Loucy (cell line): Measurements from ENCODE around the gene PLSCR1.
A peak's percentile ranks its signal among the peaks of the same experiment; 100 is the strongest.

ENCODE experiments used
- H2AFZ ChIP-seq: fragments of 200-600 bp; sonication (generic); 2 replicates; pipeline ENCODE4 v1.6.0; 2016; ENCODE audit warnings: antibody characterized with exemption, mild to moderate bottlenecking, low read length, moderate library complexity
- H3F3A ChIP-seq: fragments of 200-600 bp; 2 replicates; pipeline ENCODE4 v1.6.0; 2016; ENCODE audit warnings: antibody characterized with exemption, low read depth, mild to moderate bottlenecking
- H3K27me3 ChIP-seq: fragments of 200-600 bp; sonication (generic); 2 replicates; pipeline ENCODE4 v1.6.1; 2014; ENCODE audit warnings: low read length, mild to moderate bottlenecking; ENCODE audit not compliant: insufficient read depth, poor library complexity, severe bottlenecking
- H3K36me3 ChIP-seq: fragments of 200-600 bp; sonication (generic); 2 replicates; pipeline ENCODE4 v1.6.1; 2016; ENCODE audit warnings: low read length; ENCODE audit not compliant: insufficient read depth
- H3K4me1 ChIP-seq: fragments of 200-600 bp; sonication (generic); 2 replicates; pipeline ENCODE4 v1.5.1; 2014; ENCODE audit warnings: low read length, mild to moderate bottlenecking; ENCODE audit not compliant: insufficient read depth, poor library complexity, severe bottlenecking
- H3K4me2 ChIP-seq: fragments of 200-600 bp; sonication (generic); 2 replicates; pipeline ENCODE4 v1.6.0; 2014; ENCODE audit warnings: antibody characterized with exemption, low read length, low read depth, mild to moderate bottlenecking; ENCODE audit not compliant: poor library complexity, severe bottlenecking
- H3K4me3 ChIP-seq: fragments of 200-600 bp; sonication (generic); 2 replicates; pipeline ENCODE4 v1.5.1; 2014; ENCODE audit warnings: low read length, mild to moderate bottlenecking, mixed read lengths; ENCODE audit not compliant: poor library complexity, severe bottlenecking
- H3K79me2 ChIP-seq: fragments of 200-600 bp; sonication (generic); 2 replicates; pipeline ENCODE4 v1.6.1; 2014; ENCODE audit warnings: low read length; ENCODE audit not compliant: insufficient read depth
- H3K9ac ChIP-seq: fragments of 200-600 bp; sonication (generic); 2 replicates; pipeline ENCODE4 v1.6.0; 2014; ENCODE audit warnings: mild to moderate bottlenecking, low read depth, low read length, moderate library complexity; ENCODE audit not compliant: poor library complexity, severe bottlenecking
- H3K9me2 ChIP-seq: fragments of 200-600 bp; sonication (generic); replicated peaks from 2 replicates; pipeline ENCODE4 v1.6.1; 2016; ENCODE audit warnings: low read depth, low read length, mixed read lengths
- H3K9me3 ChIP-seq: fragments of 200-600 bp; sonication (generic); 2 replicates; pipeline ENCODE4 v1.6.1; 2014; ENCODE audit warnings: mild to moderate bottlenecking, antibody characterized with exemption, low read length, low read depth; ENCODE audit not compliant: insufficient read depth
- H4K20me1 ChIP-seq: fragments of 200-600 bp; sonication (generic); 2 replicates; pipeline ENCODE4 v1.6.0; 2014; ENCODE audit warnings: antibody characterized with exemption, low read length, mild to moderate bottlenecking; ENCODE audit not compliant: insufficient read depth, poor library complexity, severe bottlenecking
- EZH2phosphoT487 ChIP-seq: fragments of 200-600 bp; IDR thresholded peaks from 2 replicates; pipeline ENCODE4 v1.6.1; 2018; ENCODE audit warnings: antibody characterized with exemption, mild to moderate bottlenecking, moderate library complexity, borderline replicate concordance
- TF ChIP-seq, protein P1 (sequence below): fragments of 200-600 bp; sonication (generic); conservative IDR thresholded peaks from 2 replicates; pipeline ENCODE4 v1.5.1; 2014; ENCODE audit warnings: mild to moderate bottlenecking, antibody characterized with exemption, low read length

Gene PLSCR1

DNA sequence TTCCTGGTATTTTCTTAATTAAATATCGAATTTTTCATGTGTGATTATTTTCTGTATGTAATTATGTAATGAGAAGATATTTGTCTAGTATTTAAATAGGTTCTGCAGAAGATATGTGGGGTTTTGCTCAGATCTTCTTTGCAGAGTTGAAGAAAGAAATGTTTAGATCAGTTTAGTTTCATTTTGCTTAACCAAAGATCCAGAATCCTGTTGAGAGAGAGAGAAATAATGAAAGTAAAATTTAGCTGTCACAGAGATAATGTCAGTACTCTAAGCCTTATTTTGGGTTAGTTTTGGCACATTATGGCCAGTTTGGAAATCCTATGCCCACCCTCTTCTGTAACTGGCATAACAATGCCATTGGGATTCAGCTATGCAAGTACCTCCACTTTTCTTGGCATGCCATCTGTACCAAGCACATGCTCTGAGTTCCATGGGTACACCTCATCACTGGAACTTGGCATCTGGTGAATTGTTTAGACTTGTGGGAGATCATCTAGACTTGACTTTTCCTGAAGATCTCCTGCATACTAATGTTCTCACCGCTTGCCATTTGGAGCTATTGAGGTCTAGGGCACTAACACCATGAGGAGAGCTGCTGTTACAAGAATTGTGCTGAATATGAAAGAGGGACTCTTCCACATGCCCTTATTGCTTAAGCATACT is 30.9 kb downstream of the PLSCR1 start:
- no peak overlapping the region for H3K4me3 ChIP-seq
- no peak overlapping the region for H2AFZ ChIP-seq
- H4K20me1 ChIP-seq, result no peaks in the 10 kb centered on the region
- H3F3A ChIP-seq, result no peaks in the 10 kb centered on the region
- H3K36me3 ChIP-seq, result peaks cover 5% of the 10 kb centered on the region; the same call in 1 of the 2 replicates
- H3K27me3 ChIP-seq, result no peaks in the 10 kb centered on the region
- H3K4me1 ChIP-seq, result no peaks in the 10 kb centered on the region
- H3K9me3 ChIP-seq, result no peaks in the 10 kb centered on the region
- H3K9me2 ChIP-seq, result no peaks in the 10 kb centered on the region
- TF ChIP-seq, protein P1, sequence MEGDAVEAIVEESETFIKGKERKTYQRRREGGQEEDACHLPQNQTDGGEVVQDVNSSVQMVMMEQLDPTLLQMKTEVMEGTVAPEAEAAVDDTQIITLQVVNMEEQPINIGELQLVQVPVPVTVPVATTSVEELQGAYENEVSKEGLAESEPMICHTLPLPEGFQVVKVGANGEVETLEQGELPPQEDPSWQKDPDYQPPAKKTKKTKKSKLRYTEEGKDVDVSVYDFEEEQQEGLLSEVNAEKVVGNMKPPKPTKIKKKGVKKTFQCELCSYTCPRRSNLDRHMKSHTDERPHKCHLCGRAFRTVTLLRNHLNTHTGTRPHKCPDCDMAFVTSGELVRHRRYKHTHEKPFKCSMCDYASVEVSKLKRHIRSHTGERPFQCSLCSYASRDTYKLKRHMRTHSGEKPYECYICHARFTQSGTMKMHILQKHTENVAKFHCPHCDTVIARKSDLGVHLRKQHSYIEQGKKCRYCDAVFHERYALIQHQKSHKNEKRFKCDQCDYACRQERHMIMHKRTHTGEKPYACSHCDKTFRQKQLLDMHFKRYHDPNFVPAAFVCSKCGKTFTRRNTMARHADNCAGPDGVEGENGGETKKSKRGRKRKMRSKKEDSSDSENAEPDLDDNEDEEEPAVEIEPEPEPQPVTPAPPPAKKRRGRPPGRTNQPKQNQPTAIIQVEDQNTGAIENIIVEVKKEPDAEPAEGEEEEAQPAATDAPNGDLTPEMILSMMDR, result no peak
- no peak for TF ChIP-seq EZH2phosphoT487
- peak overlapping the region; percentile 15 for H3K4me2 ChIP-seq
- no peak overlapping the region for H3K9ac ChIP-seq
- no peaks in the 10 kb centered on the region for H3K79me2 ChIP-seq

DNA sequence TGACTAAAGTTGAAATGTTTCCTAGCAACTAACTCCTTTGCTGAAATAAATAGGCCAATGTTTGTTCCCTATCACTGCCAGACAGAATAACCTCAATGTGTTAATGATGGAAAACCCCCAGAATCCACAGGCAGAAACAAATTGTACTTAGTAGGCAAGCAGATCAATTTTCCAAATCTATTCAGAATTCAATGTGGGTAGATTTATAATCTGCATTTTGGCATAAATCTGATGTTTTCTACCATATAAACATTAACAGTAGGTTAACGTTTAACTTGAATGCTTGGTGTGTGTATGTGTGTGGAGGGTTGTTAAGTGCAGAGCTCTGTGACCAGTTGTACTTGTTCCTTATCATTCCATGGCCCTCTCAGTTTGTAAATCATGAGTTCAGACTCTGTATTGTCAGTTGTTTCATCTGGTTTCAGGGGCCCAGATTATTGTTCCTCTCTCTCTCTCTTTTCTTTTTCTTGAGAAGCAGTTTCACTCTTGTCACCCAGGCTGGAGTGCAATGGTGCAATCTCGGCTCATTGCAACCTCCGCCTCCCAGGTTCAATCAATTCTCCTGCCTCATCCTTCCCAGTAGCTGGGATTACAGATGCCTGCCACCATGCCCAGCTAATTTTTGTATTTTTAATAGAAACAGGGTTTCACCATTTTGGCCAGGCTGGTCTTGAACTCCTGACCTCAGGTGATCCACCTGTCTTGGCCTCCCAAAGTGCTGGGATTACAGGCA is 32.8 kb downstream of the PLSCR1 start:
- H3K4me3 ChIP-seq, result no peak overlapping the region
- no peaks in the 10 kb centered on the region for H3K4me1 ChIP-seq
- no peaks in the 10 kb centered on the region for H3K27me3 ChIP-seq
- no peak overlapping the region for H3K9ac ChIP-seq
- no peaks in the 10 kb centered on the region for H3K79me2 ChIP-seq
- H3F3A ChIP-seq, result no peaks in the 10 kb centered on the region
- peaks cover 5% of the 10 kb centered on the region; the same call in 1 of the 2 replicates for H3K36me3 ChIP-seq
- H4K20me1 ChIP-seq, result no peaks in the 10 kb centered on the region
- no peak overlapping the region for H2AFZ ChIP-seq
- no peaks in the 10 kb centered on the region for H3K9me3 ChIP-seq
- no peaks in the 10 kb centered on the region for H3K9me2 ChIP-seq
- no peak for TF ChIP-seq EZH2phosphoT487
- TF ChIP-seq, protein P1, result no peak
- no peak overlapping the region for H3K4me2 ChIP-seq

DNA sequence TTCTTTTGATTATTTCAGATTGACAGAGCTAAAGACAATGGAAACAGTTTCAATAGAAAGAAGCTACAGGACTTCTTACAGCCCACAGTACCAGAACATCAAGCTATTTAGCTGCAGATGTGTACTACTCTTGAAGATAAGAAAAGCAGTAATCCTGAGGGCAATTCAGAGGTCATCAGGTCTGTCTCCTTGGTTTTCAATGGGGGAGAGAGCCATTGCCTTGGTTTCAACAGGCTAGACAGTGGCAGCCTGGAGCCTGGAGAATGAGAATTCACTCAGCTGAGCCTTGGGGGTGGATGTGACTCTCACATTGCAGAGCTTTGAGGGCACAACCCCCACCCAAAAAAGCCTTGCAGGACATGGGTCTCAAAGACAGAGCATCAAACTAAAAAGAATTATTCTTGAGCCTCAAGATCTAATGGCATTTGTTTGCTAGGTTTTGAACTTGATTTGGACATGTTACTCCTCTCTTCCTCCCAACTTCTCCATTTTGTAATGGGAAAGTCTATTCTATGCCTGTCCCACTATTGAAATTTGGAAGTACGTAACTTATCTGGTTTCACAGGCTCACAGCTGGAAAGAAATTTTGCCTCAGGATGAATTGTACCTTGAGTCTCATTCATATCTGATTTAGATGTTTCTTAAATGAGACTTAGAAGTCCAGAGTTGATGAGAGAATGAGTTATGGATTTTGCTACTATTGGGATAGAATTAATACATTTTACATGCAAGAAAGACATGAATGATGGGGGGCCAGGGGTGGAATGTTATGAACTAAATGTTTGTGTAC is 36.9 kb downstream of the PLSCR1 start:
- H4K20me1 ChIP-seq, result no peaks in the 10 kb centered on the region
- no peaks in the 10 kb centered on the region for H3K79me2 ChIP-seq
- H3K9me3 ChIP-seq, result no peaks in the 10 kb centered on the region
- no peak overlapping the region for H3K9ac ChIP-seq
- TF ChIP-seq, protein P1, result no peak
- no peak for TF ChIP-seq EZH2phosphoT487
- H2AFZ ChIP-seq, result no peak overlapping the region
- no peak overlapping the region for H3K4me2 ChIP-seq
- H3F3A ChIP-seq, result no peaks in the 10 kb centered on the region
- no peaks in the 10 kb centered on the region for H3K9me2 ChIP-seq
- no peaks in the 10 kb centered on the region for H3K36me3 ChIP-seq
- no peaks in the 10 kb centered on the region for H3K27me3 ChIP-seq
- no peaks in the 10 kb centered on the region for H3K4me1 ChIP-seq
- H3K4me3 ChIP-seq, result no peak overlapping the region
